Mucosa of rectum (tissue), 2 donors: ENCODE data around the gene XYLT1.
A peak's percentile ranks its signal among the peaks of the same experiment; 100 is the strongest.

ENCODE experiments used
- H3K27ac ChIP-seq, 2 donors: one replicate each; pipeline ENCODE4 v1.7.0; 2013; ENCODE audit warnings: inconsistent platforms in 2 of 2, low read depth in 2 of 2, low read length in 2 of 2
- H3K27me3 ChIP-seq, 2 donors: one replicate each; pipeline ENCODE4 v1.7.0; 2013; ENCODE audit warnings: low read length in 2 of 2; ENCODE audit not compliant: control insufficient read depth in 2 of 2, insufficient read depth in 2 of 2
- H3K36me3 ChIP-seq, 2 donors: one replicate each; pipeline ENCODE4 v1.7.0; 2013; ENCODE audit warnings: low read length in 2 of 2; ENCODE audit not compliant: control insufficient read depth in 2 of 2, insufficient read depth in 2 of 2
- H3K4me1 ChIP-seq, 2 donors: one replicate each; pipeline ENCODE4 v1.7.0; 2013; ENCODE audit warnings: low read length in 2 of 2, mild to moderate bottlenecking in 1 of 2; ENCODE audit not compliant: control insufficient read depth in 2 of 2, insufficient read depth in 2 of 2
- H3K4me3 ChIP-seq, 2 donors: one replicate each; pipeline ENCODE4 v1.7.0; 2013; ENCODE audit warnings: low read length in 2 of 2
- H3K9ac ChIP-seq, 2 donors: one replicate each; pipeline ENCODE4 v1.7.0; 2013; ENCODE audit warnings: low read length in 2 of 2, low read depth in 1 of 2, mild to moderate bottlenecking in 1 of 2
- H3K9me3 ChIP-seq, 2 donors: one replicate each; pipeline ENCODE4 v1.7.0; 2013; ENCODE audit warnings: low read length in 2 of 2; ENCODE audit not compliant: control insufficient read depth in 2 of 2
- donor health status: healthy.
- donor health status: Normal muscosa, but diverticular disease.

Gene XYLT1

DNA sequence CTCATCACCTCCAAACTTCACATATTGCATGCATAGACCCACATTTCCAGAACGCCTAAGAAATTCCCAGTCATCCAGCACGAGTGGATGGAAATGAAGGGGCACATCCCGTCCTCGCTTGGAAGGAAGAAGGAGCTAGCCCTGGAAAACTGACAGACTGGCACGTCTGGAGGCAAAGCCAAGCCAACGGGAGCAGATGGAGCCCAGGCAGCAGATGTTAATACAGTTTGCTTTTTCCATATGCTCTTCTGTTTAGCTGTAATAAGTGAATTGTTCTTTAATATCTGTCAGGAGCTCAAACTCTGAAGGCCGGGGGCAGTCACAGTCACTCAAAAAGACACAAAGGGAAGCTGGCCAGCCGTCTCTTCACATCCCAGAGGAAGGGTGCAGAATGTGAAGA, 187.7 kb downstream of the XYLT1 start:
- Histone ChIP-seq H3K4me1 (peaks cover 5% of the 10 kb centered on the region in 2 donors), H3K4me3 (no peak overlapping the region), H3K9me3 (no peaks in the 10 kb centered on the region), H3K27me3 (no peaks in the 10 kb centered on the region), H3K27ac (no peak overlapping the region), H3K9ac (no peak overlapping the region), H3K36me3 (no peaks in the 10 kb centered on the region)

DNA sequence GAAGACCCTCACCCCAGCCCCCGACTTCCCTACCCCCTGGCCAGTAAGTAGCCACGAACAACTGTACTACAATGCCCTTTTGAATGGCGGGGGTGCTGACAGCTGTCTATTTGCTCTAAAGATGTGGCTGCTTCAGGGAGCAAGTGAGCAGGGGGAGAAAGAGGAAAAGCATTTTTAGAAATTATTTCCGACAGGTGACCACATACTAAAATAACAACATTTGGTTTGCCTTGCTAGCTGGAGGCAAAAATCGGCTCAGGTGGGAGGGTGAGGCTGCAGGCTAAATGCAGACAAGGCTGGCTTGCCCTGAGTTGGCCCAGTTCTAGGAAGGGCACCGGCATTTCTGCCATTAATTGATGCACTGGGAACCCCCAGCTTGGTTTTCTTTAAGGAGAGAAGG, 188.5 kb downstream of the XYLT1 start:
- Histone ChIP-seq H3K4me3 (no peak overlapping the region), H3K27me3 (no peaks in the 10 kb centered on the region), H3K27ac (no peak overlapping the region), H3K36me3 (no peaks in the 10 kb centered on the region), H3K9ac (no peak overlapping the region), H3K9me3 (no peaks in the 10 kb centered on the region), H3K4me1 (peaks cover 11 to 13% of the 10 kb centered on the region in 2 donors)

DNA sequence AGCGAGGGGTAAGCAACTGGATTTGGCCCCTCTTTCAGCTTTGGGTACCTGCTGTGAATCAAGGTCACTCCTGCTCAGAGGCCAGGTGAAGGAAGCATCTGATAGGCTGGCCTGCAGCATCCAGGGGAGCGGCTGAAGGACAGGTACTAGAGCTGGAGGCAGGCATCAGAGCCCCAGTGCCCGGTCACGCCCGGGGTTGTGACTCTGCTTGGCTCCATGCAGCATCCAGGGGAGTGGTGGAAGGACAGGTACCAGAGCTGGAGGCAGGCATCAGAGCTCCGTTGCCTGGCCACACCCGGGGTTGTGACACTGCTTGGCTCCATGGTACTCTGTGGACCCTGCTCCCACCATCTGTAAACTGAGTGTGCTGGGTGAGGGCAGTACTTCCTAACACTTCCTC, 189.7 kb downstream of the XYLT1 start:
- Histone ChIP-seq H3K4me3 (no peak overlapping the region), H3K27ac (no peak overlapping the region), H3K9ac (no peak overlapping the region), H3K27me3 (no peaks in the 10 kb centered on the region), H3K36me3 (no peaks in the 10 kb centered on the region), H3K4me1 (peaks cover 16 to 21% of the 10 kb centered on the region in 2 donors), H3K9me3 (no peaks in the 10 kb centered on the region)

DNA sequence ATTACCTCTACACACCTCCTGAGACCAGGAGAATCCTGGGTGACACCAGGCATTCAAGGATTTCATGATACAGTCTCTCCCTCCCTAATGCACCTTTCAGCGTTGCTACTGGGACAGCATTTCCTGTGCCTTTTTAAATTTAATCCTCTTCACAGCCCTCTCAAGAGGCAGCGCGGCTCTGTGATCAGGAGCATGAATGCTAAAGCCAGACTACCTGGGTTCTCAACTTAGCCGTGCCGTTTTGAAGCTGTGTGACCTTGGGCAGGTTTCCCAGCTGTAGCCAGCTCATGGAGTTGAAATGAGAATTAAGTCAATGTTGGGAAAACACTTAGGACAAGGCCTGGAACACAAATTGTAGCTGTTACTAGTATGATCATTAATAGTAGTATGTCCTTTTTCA, 191.8 kb downstream of the XYLT1 start:
- H3K36me3 ChIP-seq, result no peaks in the 10 kb centered on the region
- peaks cover 32 to 33% of the 10 kb centered on the region in 2 donors for H3K4me1 ChIP-seq
- H3K4me3 ChIP-seq, result no peak overlapping the region
- H3K27me3 ChIP-seq, result no peaks in the 10 kb centered on the region
- no peaks in the 10 kb centered on the region for H3K9me3 ChIP-seq
- no peak overlapping the region for H3K27ac ChIP-seq
- H3K9ac ChIP-seq, result no peak overlapping the region

DNA sequence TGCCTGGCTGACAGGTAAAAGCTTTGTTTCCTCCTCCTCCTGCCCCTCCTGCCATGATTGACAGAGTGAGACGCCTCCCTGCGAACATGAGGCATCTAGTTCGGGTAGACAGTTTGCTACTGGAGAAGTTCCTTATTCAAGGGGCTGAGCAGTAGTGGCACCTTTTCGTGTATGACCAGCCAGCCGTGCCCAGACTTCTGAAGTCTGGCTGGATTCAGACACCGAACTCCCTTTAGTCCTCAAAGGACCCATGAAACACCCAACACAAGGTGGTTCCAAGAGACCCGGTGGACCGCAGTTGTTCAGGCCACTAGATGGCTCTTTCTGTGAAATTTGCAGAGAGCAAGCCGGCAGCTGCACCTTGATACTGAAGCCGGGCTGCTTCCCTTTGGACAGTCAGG, 192.8 kb downstream of the XYLT1 start:
- Histone ChIP-seq H3K36me3 (no peaks in the 10 kb centered on the region), H3K27ac (peak overlapping the region; percentile 74 to 91), H3K27me3 (no peaks in the 10 kb centered on the region), H3K4me3 (peak overlapping the region; percentile 36 to 46), H3K9me3 (no peaks in the 10 kb centered on the region), H3K4me1 (peaks cover 36 to 37% of the 10 kb centered on the region in 2 donors), H3K9ac (peak overlapping the region; percentile 34 to 52)

DNA sequence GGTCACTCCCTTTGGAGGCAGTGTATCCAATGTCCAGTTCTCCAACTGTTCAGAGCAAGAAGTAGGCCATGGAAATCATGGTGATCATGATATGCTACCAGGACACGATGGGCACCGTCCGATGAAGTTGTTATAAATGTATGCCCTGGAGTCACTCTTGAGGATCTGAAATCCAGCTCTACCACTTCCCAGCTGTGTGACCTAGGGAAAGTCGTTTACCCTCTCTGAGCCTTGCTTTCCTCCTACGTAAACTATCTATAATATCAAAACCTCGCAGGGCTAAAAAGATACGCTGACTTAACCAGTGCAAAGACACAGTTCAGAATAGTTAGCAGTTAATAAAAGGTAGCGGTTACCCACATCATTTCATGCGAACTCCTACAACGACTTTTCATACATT, 194.2 kb downstream of the XYLT1 start:
- Histone ChIP-seq H3K27ac (peak overlapping the region; percentile 91), H3K36me3 (no peaks in the 10 kb centered on the region), H3K4me3 (no peak overlapping the region), H3K27me3 (no peaks in the 10 kb centered on the region), H3K9me3 (no peaks in the 10 kb centered on the region), H3K9ac (no peak overlapping the region), H3K4me1 (peaks cover 39 to 45% of the 10 kb centered on the region in 2 donors)

DNA sequence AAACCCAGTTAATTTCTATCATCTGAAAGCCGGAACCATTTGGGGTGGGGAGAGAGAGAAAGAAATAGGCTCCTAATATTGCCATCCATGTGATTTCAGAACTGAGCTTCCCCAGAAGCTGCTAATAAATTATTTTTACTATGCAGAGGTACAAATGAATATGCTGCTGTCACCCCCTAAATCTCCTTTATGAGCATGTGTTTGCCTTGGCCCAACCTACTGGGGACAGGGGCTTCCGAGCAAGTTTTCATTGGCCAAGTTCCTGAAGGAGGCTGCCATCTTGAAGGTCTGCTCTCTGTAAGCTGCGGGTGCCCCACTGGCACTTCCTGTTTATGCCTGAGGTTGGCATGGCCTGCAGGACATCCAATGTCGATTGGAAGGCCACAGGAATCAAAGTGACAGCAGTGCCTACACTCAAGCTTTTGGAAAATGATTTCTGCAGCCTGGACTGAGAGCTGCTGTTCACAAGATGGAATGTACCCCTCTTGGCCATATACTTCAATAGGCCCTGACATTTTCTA, 194.7 kb downstream of the XYLT1 start:
- H3K9ac ChIP-seq, result peak overlapping the region; percentile 53 to 56
- H3K4me1 ChIP-seq, result peaks cover 44 to 51% of the 10 kb centered on the region in 2 donors
- no peaks in the 10 kb centered on the region for H3K9me3 ChIP-seq
- no peaks in the 10 kb centered on the region for H3K36me3 ChIP-seq
- peak overlapping the region; percentile 91 for H3K27ac ChIP-seq
- peak overlapping the region in 1 of 2 donors; percentile 26 for H3K4me3 ChIP-seq
- H3K27me3 ChIP-seq, result no peaks in the 10 kb centered on the region

DNA sequence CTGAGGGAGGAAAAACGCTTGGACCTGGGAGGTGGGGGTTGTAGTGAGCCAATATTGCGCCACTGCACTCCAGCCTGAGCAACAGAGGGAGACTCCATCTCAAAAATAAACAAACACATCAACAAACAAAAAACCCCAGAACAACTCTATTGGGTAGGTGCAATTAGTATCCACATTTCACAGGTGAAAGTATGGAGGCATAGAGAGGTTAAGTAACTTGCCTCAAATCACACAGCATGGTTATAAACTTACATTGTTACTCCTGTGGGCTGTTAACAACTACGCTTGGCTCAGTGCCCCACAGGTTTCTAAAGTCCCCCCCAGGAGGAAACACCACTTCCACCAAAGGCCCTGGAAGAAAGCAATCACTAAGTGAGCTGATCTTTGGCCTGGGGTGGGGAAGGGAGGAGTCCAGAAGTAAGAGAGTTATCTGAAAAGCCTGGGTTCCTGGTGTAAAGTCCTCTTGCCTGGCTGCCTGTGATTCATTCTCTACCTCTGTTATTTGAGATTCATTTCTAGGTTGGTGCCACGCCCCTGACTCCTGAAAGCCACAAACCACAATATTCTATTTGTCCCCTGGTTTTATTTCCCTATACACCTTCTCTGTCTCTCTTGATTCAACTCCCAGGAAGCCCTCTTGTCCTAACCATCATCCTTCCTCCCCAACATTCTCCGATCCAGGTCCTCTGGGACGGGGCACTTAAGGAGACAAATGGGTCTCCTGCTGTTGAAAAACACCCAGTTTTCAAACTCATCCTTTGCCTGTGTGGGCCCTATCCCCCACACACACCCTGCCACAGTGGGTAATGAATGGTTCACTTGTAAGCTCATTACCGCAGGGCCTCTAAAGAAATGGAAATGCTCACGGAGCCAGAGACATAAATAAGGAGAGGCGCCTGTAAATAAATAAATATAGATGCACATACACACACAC, 195.4 kb downstream of the XYLT1 start:
- H3K9ac ChIP-seq, result peak overlapping the region; percentile 56 to 58
- no peaks in the 10 kb centered on the region for H3K27me3 ChIP-seq
- no peaks in the 10 kb centered on the region for H3K36me3 ChIP-seq
- H3K9me3 ChIP-seq, result no peaks in the 10 kb centered on the region
- H3K4me3 ChIP-seq, result peak overlapping the region in 1 of 2 donors; percentile 48
- peaks cover 51 to 58% of the 10 kb centered on the region in 2 donors for H3K4me1 ChIP-seq
- peak overlapping the region; percentile 91 to 92 for H3K27ac ChIP-seq

DNA sequence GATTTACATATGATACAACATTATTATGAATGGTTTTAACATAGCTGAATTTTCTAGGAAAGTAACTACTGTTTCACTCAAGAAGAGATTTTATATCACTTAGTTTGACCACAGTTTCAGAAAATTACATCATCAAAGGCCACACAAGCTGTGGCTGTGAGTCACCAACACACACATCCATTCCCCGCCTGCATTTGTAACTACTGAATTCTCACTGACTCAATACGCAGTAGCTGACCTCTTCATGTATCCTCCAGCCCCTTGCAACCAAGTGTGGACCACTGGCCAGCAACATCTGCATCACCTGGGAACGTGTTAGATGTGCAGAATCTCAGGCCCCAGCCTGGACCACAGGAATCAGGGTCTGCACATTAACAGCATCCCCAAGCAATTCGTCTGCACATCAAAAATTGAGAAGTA, 197.6 kb downstream of the XYLT1 start:
- H3K4me1 ChIP-seq, result peaks cover 55 to 60% of the 10 kb centered on the region in 2 donors
- no peaks in the 10 kb centered on the region for H3K36me3 ChIP-seq
- no peak overlapping the region for H3K4me3 ChIP-seq
- no peaks in the 10 kb centered on the region for H3K9me3 ChIP-seq
- no peaks in the 10 kb centered on the region for H3K27me3 ChIP-seq
- H3K27ac ChIP-seq, result peak overlapping the region; percentile 1 to 53
- peak overlapping the region in 1 of 2 donors; percentile 1 for H3K9ac ChIP-seq

DNA sequence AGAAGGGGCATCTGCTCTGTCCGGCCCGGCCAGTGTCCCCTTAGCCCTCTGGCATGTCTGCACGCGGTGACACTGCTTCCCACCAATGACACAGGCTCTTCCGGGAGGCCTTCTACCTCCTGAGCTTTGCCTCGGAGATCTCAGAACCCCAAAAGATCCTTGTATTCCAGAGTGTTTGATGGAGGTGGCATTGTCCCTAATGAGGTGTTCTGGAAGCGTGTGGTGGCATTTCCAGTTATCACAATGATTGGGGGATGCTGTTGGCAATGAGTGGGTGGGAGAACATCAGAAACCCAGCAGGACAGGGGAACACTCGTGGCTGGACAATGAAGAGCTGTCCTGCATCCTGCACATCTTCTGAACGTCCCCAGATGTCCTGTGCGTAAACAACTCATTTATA, 198.0 kb downstream of the XYLT1 start:
- H3K27ac ChIP-seq, result peak overlapping the region; percentile 1 to 16
- no peaks in the 10 kb centered on the region for H3K36me3 ChIP-seq
- H3K9ac ChIP-seq, result peak overlapping the region in 1 of 2 donors; percentile 1
- H3K9me3 ChIP-seq, result no peaks in the 10 kb centered on the region
- peaks cover 51 to 56% of the 10 kb centered on the region in 2 donors for H3K4me1 ChIP-seq
- no peaks in the 10 kb centered on the region for H3K27me3 ChIP-seq
- no peak overlapping the region for H3K4me3 ChIP-seq
